DMS153 treated with DMSO at 0.1 percent for 48 hours (cell line): ENCODE measurements around the gene GOLGA8N.
"Not testable (repeated sequence)": the region's sequence is repeated elsewhere in the genome, so short reads cannot be mapped to it uniquely, and the experiment has no call there.

Source experiments
- DNase-seq: peaks from one replicate; lab custom pipeline; 2025; ENCODE audit not compliant: unreplicated experiment; lab: John Stamatoyannopoulos, UW

Gene GOLGA8N

GRCh38 chr15:32593151-32593550, at the start of gene GOLGA8N:
TSS of gene GOLGA8N (plus strand) at chr15:32593456.
- not testable (repeated sequence) for DNase-seq

GRCh38 chr15:32543456-32543855, 49.8 kb upstream of the GOLGA8N start:
- DNase-seq = not testable (repeated sequence)

- not testable (repeated sequence) for DNase-seq
These were observed 48.1 kb upstream of the GOLGA8N start for GRCh38 chr15:32545129-32545528.

- not testable (repeated sequence) for DNase-seq
These were observed 38.7 kb upstream of the GOLGA8N start for GRCh38 chr15:32554587-32554986.

GRCh38 chr15:32562198-32562597, 31.1 kb upstream of the GOLGA8N start:
- DNase-seq = not testable (repeated sequence)

- not testable (repeated sequence) for DNase-seq
These were observed 24.3 kb upstream of the GOLGA8N start for GRCh38 chr15:32568988-32569387.

GRCh38 chr15:32578482-32578881, 14.8 kb upstream of the GOLGA8N start:
- DNase-seq = not testable (repeated sequence)

- not testable (repeated sequence) for DNase-seq
These were observed 7.4 kb upstream of the GOLGA8N start for GRCh38 chr15:32585844-32586243.

GRCh38 chr15:32609518-32609917, 16.3 kb downstream of the GOLGA8N start:
- not testable (repeated sequence) for DNase-seq

GRCh38 chr15:32610719-32611118, 17.5 kb downstream of the GOLGA8N start:
- DNase-seq = not testable (repeated sequence)

- not testable (repeated sequence) for DNase-seq
These were observed 21.4 kb downstream of the GOLGA8N start for GRCh38 chr15:32614712-32615050.

- DNase-seq = not testable (repeated sequence)
These were observed 22.0 kb downstream of the GOLGA8N start, which contains the start of gene ARHGAP11A for GRCh38 chr15:32615051-32615870. TSS of gene ARHGAP11A (plus strand) at chr15:32615504. CDS start at chr15:32616212, 708 bp downstream.

- not testable (repeated sequence) for DNase-seq
These were observed 22.7 kb downstream of the GOLGA8N start for GRCh38 chr15:32615871-32616426.

- DNase-seq = no peak
These were observed 43.2 kb downstream of the GOLGA8N start for GRCh38 chr15:32636410-32636809.

GRCh38 chr15:32636908-32637567, 43.8 kb downstream of the GOLGA8N start:
- DNase-seq = no peak

GRCh38 chr15:32637704-32638103, 44.4 kb downstream of the GOLGA8N start:
- DNase-seq = no peak

- DNase-seq = peak; percentile 40
These were observed 48.3 kb downstream of the GOLGA8N start, which contains the start of gene SCG5 for GRCh38 chr15:32641517-32642059. TSS of gene SCG5 (plus strand) at chr15:32641710. CDS start at chr15:32643593, 1,883 bp downstream.

- DNase-seq = peak; percentile 2
These were observed 49.6 kb downstream of the GOLGA8N start for GRCh38 chr15:32642667-32643435.

- no peak for DNase-seq
These were observed 50.7 kb downstream of the GOLGA8N start for GRCh38 chr15:32643907-32644445.

- no peak for DNase-seq
These were observed 53.0 kb downstream of the GOLGA8N start for GRCh38 chr15:32646291-32646690.
